HepG2 (cell line): ENCODE measurements around the gene LRP10. TPM values are rescaled to one million over a fixed set of nuclear protein-coding genes. Genes with fewer than 3 reads are reported as not detected.

Experiments used
- SKI ChIP-seq: fragments of 450-650 bp; IDR thresholded peaks from one replicate; pipeline ENCODE4 v1.6.1; 2018; ENCODE audit warnings: mild to moderate bottlenecking; ENCODE audit not compliant: partially characterized antibody
- SRF ChIP-seq: IDR thresholded peaks from 2 replicates; pipeline ENCODE4 v1.6.1; 2011; ENCODE audit warnings: mild to moderate bottlenecking, low read depth, low read length, moderate library complexity
- ZNF136 ChIP-seq: sonication (generic); formaldehyde crosslinking; IDR thresholded peaks from 2 replicates; pipeline ENCODE4 v1.8.1; 2022; ENCODE audit warnings: low read depth, mild to moderate bottlenecking, moderate library complexity, missing genetic modification reagents
- ZNF260 ChIP-seq: sonication (generic); formaldehyde crosslinking; IDR thresholded peaks from 2 replicates; pipeline ENCODE4 v1.4.0; 2020; ENCODE audit warnings: missing genetic modification reagents, low read depth, mild to moderate bottlenecking, borderline replicate concordance
- ZNF543 ChIP-seq: sonication (generic); formaldehyde crosslinking; IDR thresholded peaks from 2 replicates; pipeline ENCODE4 v1.4.0; 2020; ENCODE audit warnings: mild to moderate bottlenecking, missing genetic modification reagents
- ZNF616 ChIP-seq: sonication (generic); formaldehyde crosslinking; IDR thresholded peaks from 2 replicates; pipeline ENCODE4 v1.5.0; 2020; ENCODE audit warnings: low read depth, mild to moderate bottlenecking, missing genetic modification reagents
- ZNF670 ChIP-seq: sonication (generic); formaldehyde crosslinking; IDR thresholded peaks from 2 replicates; pipeline ENCODE4 v1.8.0; 2022; ENCODE audit warnings: mild to moderate bottlenecking, missing genetic modification reagents, borderline replicate concordance
- ZNF709 ChIP-seq: sonication (generic); formaldehyde crosslinking; IDR thresholded peaks from 2 replicates; pipeline ENCODE4 v1.5.0; 2020; ENCODE audit warnings: mild to moderate bottlenecking, missing genetic modification reagents
- polyA plus RNA-seq, 8 experiments: library from polyadenylated mRNA; depleted of rRNA in 3 of 8; stranded (reverse) in 7 of 8; unstranded in 1 of 8; fragments of >200 nt; fragmentation: Illumina TruSeq in 4 of 8; extraction: Trizol in 4 of 8; gene quantifications; 2 replicates each; pipeline versions ENCODE4 v1.2.1 to v1.2.3, GENCODE V29; 2011 to 2016; ENCODE audit warnings: low read depth in 4 of 8, missing spikeins in 1 of 8, mixed read lengths in 1 of 8; ENCODE audit not compliant: insufficient read depth in 1 of 8
- total RNA-seq, 5 experiments: library from RNA; depleted of rRNA; stranded (reverse); fragments of >200 nt; fragmentation: Illumina TruSeq; extraction: Trizol; gene quantifications; 2 replicates each; pipeline ENCODE4 v1.2.3, GENCODE V29; 2016; ENCODE audit warnings: low read depth in 1 of 5
- TF ChIP-seq, protein P1 (sequence below): sonication (generic); formaldehyde crosslinking; IDR thresholded peaks from 2 replicates; pipeline ENCODE4 v1.4.0; 2020; ENCODE audit warnings: mild to moderate bottlenecking, missing genetic modification reagents
- TF ChIP-seq, protein P2 (sequence below): sonication (generic); formaldehyde crosslinking; IDR thresholded peaks from 2 replicates; pipeline ENCODE4 v1.4.0; 2020; ENCODE audit warnings: missing genetic modification reagents, borderline replicate concordance
- TF ChIP-seq, protein P3 (sequence below): sonication (generic); formaldehyde crosslinking; IDR thresholded peaks from 2 replicates; pipeline ENCODE4 v1.8.1; 2022; ENCODE audit warnings: low read depth, mild to moderate bottlenecking, missing genetic modification reagents

Gene LRP10
- total and polyA plus RNA-seq, 2 of the 13 experiments (the other 11 are each of a cell fraction or from before 2014, with no cell fraction given), result 16.9 to 45.2 TPM

DNA sequence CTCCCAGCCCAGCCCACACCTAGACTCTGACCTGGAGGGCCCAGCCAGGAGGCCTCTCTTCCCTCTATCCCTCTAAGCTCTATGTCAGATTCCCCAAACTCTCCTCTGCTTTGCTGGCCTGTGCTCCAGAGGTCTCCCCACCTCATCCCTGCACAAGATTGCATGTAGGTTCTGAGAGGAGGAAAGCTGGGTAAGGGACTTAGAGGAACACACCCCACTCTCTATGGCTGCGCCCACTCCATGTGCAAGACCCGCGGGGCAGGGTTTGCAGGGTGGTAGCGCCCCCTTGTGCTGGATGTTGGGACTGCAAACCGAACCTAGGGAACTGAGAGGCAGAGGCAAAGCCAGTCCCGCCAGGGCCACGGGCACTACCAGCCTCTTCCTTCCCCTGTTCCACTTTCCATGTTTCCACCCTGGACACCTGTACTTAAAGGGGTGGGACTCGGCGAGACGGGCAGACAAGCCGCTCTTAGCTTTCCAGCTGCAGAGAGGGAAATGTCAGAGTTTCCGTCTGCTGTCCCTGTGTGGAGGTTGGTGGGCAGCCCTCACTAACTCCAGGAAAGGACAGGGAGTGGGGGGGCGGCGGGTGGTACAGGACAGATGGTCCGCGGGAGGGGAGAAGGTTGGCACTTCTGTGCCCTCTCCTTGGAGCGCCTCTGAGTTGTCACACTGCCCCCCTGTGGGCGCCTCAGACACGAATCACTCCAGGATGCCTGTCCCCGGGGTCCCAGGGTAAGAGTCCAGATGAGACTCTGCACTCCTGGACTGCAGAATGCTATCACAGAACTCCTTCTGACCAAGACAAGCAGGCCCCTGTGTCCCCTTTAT lies 18.4 kb upstream of the LRP10 start (continued):
- TF ChIP-seq, protein P1, sequence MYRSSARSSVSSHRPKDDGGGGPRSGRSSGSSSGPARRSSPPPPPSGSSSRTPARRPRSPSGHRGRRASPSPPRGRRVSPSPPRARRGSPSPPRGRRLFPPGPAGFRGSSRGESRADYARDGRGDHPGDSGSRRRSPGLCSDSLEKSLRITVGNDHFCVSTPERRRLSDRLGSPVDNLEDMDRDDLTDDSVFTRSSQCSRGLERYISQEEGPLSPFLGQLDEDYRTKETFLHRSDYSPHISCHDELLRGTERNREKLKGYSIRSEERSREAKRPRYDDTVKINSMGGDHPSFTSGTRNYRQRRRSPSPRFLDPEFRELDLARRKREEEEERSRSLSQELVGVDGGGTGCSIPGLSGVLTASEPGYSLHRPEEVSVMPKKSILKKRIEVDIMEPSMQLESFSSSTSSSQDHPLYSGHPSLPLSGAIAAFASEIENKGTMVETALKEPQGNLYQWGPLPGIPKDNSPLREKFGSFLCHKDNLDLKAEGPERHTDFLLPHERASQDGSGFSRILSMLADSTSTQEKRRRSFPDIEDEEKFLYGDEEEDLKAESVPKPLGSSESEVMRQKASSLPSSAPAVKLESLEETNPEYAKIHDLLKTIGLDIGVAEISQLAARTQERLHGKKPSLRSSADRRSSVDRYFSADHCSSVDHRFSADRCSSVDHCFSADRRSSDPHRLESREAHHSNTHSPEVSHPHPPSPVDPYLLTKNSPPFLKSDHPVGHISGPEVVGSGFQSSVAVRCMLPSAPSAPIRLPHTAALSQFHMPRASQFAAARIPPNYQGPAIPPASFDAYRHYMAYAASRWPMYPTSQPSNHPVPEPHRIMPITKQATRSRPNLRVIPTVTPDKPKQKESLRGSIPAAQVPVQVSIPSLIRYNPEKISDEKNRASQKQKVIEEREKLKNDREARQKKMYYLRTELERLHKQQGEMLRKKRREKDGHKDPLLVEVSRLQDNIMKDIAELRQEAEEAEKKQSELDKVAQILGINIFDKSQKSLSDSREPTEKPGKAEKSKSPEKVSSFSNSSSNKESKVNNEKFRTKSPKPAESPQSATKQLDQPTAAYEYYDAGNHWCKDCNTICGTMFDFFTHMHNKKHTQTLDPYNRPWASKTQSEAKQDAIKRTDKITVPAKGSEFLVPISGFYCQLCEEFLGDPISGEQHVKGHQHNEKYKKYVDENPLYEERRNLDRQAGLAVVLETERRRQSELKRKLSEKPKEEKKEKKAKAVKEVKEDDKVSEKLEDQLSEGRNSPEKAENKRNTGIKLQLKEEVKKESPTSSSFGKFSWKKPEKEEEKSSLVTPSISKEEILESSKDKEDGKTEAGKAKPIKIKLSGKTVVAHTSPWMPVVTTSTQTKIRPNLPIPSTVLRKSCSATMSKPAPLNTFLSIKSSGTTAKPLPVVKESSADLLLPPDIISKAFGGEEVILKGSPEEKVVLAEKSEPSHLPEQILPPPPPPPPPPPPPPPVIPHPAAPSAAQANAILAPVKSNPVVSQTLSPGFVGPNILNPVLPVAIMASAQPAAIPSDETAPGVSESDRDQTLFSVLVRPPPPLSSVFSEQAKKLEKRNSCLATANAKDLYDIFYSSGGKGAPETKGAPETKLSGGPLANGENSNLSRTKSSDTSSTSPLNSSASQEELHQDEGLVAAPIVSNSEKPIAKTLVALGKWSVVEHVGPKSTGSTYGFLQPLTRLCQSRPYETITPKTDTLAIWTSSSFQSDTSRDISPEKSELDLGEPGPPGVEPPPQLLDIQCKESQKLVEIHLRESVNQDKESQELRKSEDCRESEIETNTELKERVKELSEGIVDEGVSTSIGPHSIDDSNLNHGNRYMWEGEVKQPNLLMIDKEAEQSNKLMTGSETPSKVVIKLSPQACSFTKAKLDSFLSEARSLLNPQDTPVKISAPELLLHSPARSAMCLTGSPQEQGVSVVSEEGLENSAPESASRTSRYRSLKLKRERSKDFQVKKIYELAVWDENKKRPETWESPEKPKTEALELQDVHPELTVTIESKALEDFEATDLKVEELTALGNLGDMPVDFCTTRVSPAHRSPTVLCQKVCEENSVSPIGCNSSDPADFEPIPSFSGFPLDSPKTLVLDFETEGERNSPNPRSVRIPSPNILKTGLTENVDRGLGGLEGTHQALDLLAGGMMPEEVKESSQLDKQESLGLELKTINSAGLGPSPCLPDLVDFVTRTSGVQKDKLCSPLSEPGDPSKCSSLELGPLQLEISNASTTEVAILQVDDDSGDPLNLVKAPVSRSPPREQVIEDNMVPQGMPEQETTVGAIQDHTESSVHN (CRISPR knock-in tag), result peak; percentile 72
- no peak for TF ChIP-seq ZNF616 (CRISPR knock-in tag)
- TF ChIP-seq SKI, result peak; percentile 52
- TF ChIP-seq ZNF136 (CRISPR knock-in tag), result peak; percentile 94; the same call in 1 of the 2 replicates
- TF ChIP-seq ZNF709 (CRISPR knock-in tag), result peak; percentile 44; the same call in 1 of the 2 replicates
- TF ChIP-seq SRF, result no peak
- no peak; the same call in 1 of the 2 replicates for TF ChIP-seq ZNF670
- TF ChIP-seq ZNF260 (CRISPR knock-in tag), result no peak
- TF ChIP-seq, protein P2, sequence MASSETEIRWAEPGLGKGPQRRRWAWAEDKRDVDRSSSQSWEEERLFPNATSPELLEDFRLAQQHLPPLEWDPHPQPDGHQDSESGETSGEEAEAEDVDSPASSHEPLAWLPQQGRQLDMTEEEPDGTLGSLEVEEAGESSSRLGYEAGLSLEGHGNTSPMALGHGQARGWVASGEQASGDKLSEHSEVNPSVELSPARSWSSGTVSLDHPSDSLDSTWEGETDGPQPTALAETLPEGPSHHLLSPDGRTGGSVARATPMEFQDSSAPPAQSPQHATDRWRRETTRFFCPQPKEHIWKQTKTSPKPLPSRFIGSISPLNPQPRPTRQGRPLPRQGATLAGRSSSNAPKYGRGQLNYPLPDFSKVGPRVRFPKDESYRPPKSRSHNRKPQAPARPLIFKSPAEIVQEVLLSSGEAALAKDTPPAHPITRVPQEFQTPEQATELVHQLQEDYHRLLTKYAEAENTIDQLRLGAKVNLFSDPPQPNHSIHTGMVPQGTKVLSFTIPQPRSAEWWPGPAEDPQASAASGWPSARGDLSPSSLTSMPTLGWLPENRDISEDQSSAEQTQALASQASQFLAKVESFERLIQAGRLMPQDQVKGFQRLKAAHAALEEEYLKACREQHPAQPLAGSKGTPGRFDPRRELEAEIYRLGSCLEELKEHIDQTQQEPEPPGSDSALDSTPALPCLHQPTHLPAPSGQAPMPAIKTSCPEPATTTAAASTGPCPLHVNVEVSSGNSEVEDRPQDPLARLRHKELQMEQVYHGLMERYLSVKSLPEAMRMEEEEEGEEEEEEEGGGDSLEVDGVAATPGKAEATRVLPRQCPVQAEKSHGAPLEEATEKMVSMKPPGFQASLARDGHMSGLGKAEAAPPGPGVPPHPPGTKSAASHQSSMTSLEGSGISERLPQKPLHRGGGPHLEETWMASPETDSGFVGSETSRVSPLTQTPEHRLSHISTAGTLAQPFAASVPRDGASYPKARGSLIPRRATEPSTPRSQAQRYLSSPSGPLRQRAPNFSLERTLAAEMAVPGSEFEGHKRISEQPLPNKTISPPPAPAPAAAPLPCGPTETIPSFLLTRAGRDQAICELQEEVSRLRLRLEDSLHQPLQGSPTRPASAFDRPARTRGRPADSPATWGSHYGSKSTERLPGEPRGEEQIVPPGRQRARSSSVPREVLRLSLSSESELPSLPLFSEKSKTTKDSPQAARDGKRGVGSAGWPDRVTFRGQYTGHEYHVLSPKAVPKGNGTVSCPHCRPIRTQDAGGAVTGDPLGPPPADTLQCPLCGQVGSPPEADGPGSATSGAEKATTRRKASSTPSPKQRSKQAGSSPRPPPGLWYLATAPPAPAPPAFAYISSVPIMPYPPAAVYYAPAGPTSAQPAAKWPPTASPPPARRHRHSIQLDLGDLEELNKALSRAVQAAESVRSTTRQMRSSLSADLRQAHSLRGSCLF (CRISPR knock-in tag), result no peak
- TF ChIP-seq ZNF543 (CRISPR knock-in tag), result peak; percentile 78
- TF ChIP-seq, protein P3, sequence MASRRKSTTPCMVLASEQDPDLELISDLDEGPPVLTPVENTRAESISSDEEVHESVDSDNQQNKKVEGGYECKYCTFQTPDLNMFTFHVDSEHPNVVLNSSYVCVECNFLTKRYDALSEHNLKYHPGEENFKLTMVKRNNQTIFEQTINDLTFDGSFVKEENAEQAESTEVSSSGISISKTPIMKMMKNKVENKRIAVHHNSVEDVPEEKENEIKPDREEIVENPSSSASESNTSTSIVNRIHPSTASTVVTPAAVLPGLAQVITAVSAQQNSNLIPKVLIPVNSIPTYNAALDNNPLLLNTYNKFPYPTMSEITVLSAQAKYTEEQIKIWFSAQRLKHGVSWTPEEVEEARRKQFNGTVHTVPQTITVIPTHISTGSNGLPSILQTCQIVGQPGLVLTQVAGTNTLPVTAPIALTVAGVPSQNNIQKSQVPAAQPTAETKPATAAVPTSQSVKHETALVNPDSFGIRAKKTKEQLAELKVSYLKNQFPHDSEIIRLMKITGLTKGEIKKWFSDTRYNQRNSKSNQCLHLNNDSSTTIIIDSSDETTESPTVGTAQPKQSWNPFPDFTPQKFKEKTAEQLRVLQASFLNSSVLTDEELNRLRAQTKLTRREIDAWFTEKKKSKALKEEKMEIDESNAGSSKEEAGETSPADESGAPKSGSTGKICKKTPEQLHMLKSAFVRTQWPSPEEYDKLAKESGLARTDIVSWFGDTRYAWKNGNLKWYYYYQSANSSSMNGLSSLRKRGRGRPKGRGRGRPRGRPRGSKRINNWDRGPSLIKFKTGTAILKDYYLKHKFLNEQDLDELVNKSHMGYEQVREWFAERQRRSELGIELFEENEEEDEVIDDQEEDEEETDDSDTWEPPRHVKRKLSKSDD (CRISPR knock-in tag), result peak; percentile 91; the same call in 1 of the 2 replicates
